Muscle of arm (tissue), 12 donors: ENCODE measurements around the gene SLC37A4. TPM values are rescaled to one million over a fixed set of nuclear protein-coding genes. Genes with fewer than 3 reads are reported as not detected.
"Not testable (repeated sequence)": the region's sequence is repeated elsewhere in the genome, so short reads cannot be mapped to it uniquely, and the experiment has no call there.

Experiments
- DNase-seq: peaks from one replicate; pipeline ENCODE4 v3.0.0-alpha.2; 2013
- polyA plus RNA-seq, 12 donors: library from polyadenylated mRNA; unstranded; fragments of 120-200 nt; gene quantifications; one replicate each; pipeline ENCODE4 v1.2.1, GENCODE V29; 2013; ENCODE audit not compliant: insufficient read length in 12 of 12

Gene SLC37A4
- polyA plus RNA-seq, 12 donors: 9.3 to 30.8 (median 10.5) TPM; not detected in 1

DNA sequence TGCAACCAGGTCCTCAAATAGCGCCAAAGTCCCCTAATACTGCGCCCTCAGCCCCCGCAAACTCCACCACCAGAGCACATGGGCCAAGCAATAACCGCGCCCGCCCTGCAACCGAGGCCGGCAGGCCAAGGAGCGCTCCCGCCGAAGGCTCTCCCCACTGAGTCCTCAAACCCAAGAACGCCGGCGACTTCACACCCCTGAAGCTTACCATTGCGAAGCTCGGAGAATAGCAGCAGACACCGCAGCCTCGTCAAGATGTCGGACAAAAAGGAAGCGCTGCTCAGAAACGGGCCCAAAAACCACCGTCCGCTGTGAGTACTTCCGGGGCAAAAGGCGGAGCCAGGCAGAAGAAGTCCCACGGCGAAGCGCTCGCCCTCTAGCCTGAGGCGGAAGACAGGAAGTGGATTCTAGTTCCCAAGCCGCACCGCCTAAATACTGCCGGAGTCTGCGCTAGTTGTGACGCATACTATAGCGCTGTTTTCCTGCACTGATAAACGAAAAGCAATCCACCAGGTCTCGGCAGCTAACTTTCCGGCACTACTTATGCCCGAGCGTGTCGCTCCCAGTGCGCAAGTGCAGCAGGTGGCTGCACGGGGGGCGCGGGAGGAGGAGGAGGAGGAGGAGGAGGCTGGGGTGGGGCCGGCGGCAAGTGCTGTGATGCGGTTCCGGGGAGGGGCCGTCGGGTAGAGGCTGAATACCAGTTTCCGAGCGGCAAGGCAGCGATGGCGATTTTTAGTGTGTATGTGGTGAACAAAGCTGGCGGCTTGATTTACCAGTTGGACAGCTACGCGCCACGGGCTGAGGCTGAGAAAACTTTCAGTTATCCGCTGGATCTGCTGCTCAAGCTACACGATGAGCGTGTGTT lies 12.4 kb downstream of the SLC37A4 start, which contains the start of the genes RPS25 and TRAPPC4:
Gene RPS25 (minus strand): TSS at position 270 of the 865 bp plus-strand sequence. CDS start 59 bp downstream, at position 211.
Gene TRAPPC4 (plus strand): TSS at position 693 of the 865 bp plus-strand sequence. CDS start 30 bp downstream, at position 723.
- DNase-seq: peak; percentile 98

GRCh38 chr11:119017377-119017776 lies 13.3 kb downstream of the SLC37A4 start:
- DNase-seq: not testable (repeated sequence)

GRCh38 chr11:119016216-119017009 lies 14.3 kb downstream of the SLC37A4 start:
- no peak for DNase-seq

DNA sequence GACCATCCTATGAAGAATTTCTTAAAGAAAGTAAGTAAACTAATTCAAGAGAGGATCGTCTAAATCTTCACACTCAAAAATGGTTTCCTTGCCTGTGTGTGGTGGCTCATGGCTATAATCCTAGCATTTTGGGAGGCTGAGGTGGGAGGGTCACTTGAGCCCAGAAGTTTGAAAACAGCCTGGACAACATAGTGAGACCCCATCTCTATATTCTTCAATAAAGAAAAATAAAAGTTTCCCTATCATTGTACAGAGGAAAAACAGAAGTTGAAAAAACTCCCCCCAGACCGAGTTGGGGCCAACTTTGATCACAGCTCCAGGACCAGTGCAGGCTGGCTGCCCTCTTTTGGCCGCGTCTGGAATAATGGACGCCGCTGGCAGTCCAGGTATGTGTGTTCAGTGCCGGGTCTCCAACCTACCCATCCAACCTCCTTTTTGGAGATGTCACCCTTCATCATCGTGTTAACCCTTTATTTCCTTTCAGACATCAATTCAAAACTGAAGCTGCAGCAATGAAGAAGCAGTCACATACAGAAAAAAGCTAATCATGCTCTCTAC lies 15.5 kb downstream of the SLC37A4 start:
- no peak for DNase-seq

DNA sequence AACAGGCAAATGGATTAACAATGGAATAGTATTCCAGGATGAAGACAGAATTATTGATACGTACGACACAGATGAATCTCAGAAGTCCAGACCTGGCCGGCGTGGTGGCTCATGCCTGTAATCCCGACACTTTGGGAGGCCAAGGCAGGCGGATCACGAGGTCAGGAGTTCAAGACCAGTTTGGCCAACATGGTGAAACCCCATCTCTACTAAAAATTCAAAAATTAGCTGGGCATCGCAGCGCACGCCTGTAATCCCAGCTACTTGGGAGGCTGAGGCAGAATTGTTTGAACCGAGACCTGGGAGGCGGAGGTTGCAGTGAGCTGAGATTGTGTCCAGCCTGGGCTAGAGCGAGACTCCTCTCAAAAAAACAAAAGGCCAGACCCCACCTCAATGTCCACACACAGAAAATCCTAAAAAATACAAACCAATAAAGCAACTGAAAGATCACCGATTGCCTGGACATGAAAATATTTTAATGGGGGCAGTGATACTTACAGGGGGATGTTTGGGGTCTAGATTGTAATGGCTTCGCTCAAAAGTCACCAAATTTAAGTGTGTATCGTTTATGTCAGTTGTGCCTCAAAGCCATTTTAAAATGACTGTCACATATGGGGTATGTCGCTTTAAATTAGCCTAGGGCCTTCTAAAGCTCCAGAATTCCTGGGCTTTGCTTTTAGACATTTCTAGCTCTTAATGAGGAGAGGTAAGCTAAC lies 16.3 kb downstream of the SLC37A4 start:
- DNase-seq: no peak

DNA sequence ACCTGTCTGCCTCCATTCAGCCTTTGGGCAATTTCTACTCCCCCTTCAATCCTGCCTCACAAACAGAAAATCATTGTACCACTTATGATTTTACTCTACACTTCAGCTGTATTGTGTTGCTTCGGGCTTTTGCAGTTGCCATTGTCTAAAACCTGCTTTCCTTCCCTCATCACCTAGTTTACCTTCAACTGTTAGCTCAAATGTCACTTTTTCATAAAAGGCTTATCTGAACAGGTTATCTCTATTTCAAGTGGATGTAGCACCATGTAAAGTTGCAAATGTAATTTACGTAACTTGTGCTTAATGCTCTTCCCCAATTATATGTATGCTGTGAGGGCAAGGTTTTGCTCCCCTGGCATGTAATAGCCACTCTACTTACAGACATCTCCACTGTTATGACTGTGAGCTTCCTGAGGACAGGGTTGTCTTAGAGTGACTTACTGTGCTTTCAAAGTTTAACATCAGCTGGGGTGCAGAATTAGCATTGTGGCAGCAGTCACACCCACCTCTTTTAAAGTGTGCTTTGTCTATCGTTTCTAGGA lies 18.0 kb downstream of the SLC37A4 start:
- DNase-seq: no peak

DNA sequence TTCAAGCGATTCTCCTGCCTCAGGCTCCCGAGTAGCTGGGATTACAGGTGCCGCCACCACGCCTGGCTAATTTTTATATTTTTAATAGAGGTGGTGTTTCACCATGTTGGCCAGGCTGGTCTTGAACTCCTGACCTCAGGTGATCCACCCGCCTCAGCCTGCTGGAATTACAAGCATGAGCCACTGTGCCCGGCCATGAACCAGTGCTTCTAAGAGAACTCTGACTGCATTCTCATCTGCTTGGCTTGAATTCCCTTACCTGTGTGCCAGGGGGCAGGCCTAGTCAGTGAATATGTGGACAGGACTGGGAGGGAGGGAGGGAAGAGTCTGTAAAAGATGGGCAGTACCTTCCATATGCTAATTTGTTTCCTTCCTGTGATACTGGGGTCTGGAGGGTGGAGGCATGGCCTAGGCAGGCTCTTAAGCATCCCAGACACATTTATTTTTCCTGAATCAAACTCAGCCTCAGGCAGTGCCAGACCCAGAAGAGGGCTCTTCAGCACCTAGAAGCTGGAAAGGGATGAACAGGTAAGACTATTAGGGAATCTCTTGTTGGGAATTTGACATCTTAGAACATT lies 19.1 kb downstream of the SLC37A4 start:
- DNase-seq: no peak

- no peak for DNase-seq
Measured at GRCh38 chr11:119006656-119007055, 24.0 kb downstream of the SLC37A4 start.

GRCh38 chr11:119000906-119001305 lies 29.8 kb downstream of the SLC37A4 start:
- DNase-seq: no peak

GRCh38 chr11:118998822-118999221 lies 31.9 kb downstream of the SLC37A4 start:
- DNase-seq: no peak

GRCh38 chr11:118998388-118998717 lies 32.3 kb downstream of the SLC37A4 start:
- no peak for DNase-seq

- DNase-seq: peak; percentile 91
Measured at GRCh38 chr11:118997627-118998387, 32.9 kb downstream of the SLC37A4 start, which contains the start of gene CENATAC. CENATAC (plus strand) TSS chr11:118998138; CDS start chr11:118998198, 60 bp downstream.

GRCh38 chr11:118996926-118997626 lies 33.6 kb downstream of the SLC37A4 start:
- DNase-seq: peak; percentile 25

DNA sequence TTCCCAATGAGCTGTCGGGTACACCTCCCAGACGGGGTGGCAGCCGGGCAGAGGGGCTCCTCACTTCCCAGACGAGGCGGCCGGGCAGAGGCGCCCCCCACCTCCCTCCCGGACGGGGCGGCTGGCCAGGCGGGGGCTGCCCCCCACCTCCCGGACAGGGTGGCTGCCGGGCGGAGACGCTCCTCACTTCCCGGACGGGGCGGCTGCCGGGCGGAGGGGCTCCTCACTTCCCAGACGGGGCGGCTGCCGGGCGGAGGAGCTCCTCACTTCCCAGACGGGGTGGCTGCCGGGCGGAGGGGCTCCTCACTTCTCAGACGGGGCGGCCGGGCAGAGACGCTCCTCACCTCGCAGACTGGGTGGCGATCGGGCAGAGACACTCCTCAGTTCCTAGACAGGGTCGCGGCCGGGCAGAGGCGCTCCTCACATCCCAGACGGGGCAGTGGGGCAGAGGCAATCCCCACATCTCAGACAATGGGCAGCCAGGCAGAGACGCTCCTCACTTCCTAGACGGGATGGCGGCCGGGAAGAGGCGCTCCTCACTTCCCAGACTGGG lies 39.1 kb downstream of the SLC37A4 start:
- not testable (repeated sequence) for DNase-seq

DNA sequence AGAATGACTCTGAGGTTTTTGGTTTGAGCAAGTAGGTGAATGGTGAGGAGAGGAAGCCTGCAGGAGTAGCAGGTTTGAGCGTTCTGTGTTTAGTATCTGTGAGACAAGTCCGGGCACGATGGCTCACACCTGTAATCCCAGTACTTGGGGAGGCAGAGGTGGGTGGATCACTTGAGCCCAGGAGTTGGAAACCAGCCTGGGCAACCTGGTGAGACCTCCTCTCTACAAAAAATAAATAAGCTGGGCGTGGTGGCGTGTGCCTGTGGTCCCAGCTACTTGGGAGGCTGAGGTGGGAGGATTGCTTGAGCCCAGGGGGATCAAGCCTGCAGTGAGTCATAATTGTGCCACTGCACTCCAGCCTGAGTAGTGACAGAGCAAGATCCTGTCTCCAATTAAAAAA lies 42.4 kb downstream of the SLC37A4 start:
- DNase-seq: no peak

DNA sequence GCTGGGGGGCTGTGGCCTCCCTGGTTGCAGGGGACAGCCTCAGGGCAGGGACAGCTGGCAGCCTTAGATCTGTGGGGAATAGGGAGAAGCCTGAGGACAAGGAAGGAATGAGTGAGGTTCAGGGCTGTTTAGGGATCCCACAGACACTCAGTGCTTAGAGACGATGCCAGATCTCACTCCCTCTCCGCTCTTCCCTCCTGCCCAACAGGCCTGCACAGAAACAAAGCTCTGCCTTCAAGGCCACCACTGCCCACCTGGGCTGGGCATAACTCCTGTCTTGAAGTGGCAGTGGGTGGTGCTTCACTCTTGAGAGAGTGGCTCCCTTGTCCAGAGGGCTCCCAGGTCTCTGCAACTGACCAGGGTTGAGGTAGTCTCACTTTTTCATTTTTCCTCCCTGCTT lies 45.9 kb downstream of the SLC37A4 start:
- DNase-seq: no peak

DNA sequence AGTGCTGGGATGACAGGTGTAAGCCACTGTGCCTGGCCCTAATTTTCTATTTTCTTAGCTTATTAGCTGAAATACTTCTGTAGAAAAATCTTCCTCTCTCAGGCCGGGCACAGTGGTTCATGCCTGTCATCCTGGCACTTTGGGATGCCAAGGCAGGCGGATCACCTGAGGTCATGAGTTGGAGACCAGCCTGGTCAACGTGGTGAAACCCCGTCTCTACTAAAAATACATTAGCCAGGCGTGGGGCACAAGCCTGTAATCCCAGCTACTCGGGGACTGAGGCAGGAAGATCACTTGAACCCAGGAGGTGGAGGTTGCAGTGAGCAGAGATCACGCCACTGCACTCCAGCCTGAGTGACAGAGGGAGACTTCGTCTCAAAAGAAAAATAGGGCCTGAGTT lies 46.3 kb downstream of the SLC37A4 start:
- not testable (repeated sequence) for DNase-seq

- no peak for DNase-seq
Measured at GRCh38 chr11:118980191-118980881, 50.3 kb downstream of the SLC37A4 start.
